GM21390 (cell line): Measurements from ENCODE around the gene GPS1.

Experiments used
- ATAC-seq: cut with Tn5 transposase; IDR thresholded peaks from one replicate; pipeline ENCODE4 v1.9.1; 2021; ENCODE audit not compliant: unreplicated experiment

The GPS1 gene

DNA sequence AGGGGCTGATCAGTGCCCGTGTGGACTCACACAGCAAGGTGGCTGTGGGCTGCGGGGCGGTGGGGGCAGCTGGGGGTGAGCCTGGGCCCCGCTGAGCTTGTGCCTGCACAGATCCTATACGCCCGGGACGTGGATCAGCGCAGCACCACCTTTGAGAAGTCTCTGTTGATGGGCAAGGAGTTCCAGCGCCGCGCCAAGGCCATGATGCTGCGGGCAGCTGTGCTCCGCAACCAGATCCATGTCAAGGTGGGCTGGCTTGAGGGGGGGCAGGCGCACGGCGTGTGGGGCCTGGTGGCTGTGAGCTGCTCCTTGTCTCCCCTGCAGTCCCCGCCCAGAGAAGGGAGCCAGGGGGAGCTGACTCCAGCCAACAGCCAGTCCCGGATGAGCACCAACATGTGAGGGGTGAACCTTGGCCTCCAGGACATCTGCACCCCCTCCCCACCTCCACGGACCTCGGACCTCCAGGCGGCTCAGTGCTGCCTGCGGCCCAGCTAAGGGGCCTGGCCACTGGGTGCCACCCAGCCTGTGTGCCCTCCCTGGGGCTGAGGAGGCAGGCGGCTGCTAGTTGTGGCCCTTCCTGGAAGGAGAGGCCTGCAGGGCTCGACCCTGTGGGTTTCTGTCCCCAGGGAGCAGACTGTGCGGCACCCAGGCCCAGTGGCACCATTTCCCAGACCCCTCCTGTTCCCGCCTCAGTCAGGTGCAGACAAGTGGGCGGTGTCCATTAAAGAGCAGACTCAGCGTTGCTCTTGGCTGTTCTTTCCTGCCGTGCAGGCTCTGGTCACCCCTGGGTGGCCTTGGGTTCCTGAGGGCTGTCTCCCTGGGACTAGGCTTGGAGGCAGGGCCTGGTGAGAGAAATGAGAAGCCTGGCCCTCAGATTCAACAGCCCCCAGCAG, 5.3 kb downstream of the GPS1 start:
- no peak for ATAC-seq

DNA sequence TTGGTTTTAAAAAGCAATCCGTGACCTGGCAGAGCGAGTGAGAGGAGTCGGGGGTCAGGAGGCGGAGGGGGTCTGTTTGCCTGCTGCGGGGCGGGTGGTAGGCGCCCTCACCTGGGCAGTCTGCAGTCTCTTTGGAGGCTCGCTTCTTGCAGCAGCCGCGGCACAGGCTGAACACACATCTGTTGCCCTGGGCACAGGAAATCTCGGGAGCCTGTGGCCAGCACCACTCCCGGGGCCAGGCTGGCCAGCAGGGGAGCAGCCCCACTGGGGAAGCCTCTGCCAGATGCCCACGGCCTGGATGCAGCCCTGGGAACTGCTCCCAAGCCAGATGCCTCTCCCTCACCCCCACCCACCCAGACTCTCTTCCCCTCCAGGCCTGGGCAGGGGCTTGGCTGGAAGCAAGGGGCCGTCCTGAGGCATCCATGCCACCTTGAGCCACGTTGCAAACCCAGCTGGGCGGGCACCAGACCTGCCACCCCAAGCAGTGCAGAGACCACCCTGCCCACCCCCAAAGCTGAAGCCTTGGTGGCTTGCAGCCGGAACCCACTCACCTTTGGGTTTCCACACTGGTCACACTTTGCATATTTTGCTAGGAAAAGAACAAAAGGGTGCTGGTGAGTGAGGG, 6.6 kb downstream of the GPS1 start:
- no peak for ATAC-seq

DNA sequence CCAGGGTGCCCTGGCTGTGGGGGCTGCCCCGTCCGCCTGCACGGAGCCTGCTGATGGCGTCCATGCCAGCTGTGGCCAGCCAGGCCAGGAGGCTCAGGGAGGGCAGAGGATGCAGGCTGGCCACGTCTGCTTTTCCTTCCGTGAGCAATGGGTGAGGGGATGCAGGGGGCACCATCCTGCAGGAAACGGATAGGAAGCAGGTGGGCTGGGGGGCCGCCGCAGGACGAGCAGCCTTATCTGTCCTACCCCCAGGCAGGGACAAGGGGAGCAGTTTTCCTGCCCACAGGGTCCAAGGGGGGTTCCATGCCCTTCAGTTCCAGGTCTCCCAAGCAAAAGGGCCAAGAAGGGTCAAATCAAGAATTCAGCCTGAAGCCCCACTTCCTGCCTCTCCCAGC, 7.2 kb downstream of the GPS1 start:
- no peak for ATAC-seq

DNA sequence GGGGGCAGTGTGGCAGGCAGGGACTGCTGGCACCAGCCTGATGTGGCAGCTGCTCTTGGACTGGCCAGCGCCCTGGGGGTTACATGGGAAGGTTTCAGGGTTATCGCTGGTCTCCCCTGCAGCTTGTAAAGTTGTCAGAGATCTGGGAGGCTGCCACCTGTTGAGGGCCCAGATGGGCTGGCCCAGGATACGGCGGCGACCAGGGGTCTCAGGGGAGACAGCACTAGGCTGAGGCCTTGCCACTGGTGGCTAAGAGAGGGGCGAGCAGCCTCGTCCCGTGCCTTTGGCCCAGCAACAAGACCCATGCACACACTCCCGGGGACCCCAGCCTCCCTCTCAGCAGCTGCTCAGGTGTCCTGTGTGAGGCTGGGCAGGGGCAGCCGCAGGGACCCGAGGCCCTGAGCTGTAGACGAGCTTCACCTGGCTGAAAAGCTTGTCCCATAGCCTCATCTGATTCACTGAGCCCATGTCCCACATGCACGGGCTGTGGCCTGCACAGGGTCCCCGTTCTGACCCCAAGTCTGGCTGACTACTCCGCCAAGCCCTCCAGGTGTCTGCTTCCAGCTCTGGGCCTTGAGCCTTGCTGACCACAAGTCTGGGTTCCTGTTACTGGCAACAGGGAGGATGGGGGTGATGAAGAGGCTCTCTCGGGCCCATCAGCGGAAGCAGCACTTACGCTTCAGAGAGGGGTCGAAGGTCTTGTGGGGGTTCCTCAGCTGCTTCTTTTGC, 7.7 kb downstream of the GPS1 start:
- no peak for ATAC-seq

DNA sequence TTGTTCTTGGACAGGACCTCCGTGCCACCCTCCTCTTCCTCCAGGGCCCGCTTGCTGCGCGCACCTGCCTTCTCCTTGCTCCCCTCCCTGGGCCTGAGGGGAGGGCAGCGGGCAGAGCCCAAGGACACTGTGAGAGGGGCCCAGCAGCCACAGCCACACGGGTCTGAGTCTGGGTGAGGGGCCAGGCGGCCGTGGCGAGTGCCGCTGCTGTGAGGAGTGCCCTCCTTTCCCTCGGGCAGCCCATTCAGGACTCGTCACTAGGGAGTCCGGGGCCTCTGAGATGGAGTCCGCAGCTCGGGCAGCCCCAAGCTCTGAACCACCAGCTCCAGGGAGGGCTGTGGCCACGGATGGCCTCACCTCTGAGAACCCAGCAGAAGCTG, 8.3 kb downstream of the GPS1 start:
- no peak for ATAC-seq

DNA sequence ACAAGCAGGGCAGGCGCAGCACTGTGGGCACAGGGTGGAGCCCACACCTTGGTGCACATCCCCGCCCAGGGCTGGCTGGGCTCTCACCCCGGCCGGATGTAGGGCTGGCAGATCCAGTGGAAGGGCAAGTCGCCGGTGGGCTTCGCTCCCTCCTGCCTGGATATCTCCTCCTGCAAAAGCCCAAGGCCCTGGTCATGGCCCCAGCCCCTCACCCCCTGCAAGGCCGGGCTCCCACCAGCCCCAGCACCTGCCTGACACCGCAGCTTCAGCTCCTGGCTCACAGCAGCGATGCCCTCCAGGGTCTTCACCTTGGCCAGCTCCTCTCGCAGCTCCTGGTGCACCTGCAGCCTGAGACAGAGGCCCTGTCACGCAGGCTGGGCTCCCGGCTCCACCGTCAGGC, 8.9 kb downstream of the GPS1 start:
- no peak for ATAC-seq

DNA sequence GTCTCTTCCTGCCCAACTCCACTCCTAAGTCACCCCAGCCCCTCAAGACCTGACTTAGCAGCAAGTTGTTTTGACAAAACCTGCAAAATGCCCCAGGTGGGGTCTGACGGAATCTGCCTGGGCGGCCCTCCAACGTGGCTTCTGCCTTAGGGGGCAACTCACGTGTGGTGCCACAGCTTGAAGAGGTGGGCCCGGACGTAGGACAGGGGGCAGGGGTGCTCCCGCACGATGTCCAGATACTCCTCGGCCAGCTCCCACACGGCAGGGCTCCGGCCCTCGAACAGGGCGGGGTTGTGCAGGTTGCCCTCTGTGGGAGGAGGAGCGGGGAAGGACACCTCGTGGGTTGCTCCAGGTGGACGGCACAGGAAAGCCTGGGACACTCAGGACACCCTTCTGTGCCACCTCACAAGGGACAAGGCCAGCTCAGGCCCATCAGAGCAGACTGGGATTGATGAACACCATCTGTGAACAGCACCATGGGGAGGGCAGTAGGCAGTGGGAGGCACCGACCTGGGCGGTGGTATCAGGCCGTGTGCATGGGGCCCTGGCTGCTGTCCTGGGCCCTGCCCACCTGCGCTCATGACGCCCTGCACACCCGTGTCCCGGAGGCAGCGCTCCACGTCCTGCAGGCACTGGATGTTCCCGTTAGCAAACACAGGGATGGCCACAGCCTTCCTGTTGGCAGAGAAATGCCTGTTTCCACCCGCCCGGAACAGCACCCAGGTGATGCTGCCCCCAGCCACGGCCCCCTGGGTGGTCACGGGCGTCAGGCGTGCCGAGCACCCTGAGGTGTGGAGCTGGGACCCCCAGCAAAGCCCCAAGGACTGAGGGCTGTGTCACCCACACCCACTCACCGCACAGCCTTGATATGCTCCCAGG, 9.6 kb downstream of the GPS1 start:
- ATAC-seq = no peak

DNA sequence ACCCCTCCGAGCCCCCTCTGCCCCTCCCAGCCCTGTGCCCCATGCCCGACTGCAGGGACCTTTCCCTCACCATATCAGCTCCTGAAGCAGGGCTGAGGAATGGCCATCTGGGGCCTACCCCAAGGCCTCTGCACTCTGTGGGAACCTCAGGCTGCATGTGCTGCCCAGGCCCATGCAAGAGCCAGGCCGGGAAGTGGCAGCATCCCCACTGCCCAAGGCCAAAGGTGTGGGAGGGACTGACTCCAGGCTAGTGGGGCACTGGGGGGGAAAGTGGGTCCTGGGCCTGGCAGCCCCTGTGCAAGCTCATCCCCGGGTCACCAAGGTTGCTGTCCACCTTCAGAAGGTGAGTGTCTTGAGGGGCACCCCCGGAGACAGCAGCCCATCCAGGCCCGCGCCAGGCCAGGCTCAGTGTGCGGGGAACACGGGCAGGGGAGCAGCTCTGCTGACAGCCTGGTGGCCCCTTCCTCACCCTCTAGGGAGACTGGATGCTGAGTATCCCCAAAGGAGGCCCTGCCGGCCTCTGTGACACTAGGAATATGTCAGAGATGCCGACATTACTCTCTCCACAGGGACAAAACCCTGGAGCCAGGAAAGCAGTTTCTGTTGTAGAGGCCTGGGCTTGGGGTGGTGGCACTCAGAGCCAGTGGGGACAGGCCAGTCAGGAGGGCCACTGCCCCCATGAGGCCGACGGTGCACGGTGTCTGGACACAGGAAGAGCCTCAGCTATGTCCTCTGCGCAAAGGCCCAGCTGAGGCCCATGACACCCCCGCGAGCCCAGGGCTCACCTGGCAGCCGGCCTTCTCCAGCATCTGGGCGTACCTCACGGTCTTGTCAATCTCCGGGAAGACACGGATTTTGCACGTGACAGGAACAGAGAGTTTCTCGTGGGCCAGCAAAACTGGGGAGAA, 10.6 kb downstream of the GPS1 start:
- no peak for ATAC-seq

DNA sequence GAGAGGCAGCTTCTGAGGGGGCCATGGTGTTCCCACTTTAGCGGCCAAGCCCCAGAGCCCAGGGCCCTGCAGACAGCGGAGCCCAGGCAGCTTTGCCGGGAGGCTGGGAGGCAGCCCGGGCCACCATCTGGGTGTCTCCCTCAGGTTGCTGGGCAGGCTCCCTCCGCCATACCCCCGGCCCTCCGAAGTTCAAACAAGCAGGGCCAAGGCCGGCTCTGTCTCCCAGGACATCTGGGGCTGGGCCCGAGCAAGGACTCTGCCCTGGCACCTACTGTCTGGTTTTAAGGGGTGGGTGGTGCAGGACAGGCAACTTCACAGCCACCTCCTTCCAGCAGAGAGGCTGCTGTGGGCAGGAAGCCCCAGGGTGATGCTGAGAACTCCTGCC, 11.3 kb downstream of the GPS1 start:
- ATAC-seq = no peak

DNA sequence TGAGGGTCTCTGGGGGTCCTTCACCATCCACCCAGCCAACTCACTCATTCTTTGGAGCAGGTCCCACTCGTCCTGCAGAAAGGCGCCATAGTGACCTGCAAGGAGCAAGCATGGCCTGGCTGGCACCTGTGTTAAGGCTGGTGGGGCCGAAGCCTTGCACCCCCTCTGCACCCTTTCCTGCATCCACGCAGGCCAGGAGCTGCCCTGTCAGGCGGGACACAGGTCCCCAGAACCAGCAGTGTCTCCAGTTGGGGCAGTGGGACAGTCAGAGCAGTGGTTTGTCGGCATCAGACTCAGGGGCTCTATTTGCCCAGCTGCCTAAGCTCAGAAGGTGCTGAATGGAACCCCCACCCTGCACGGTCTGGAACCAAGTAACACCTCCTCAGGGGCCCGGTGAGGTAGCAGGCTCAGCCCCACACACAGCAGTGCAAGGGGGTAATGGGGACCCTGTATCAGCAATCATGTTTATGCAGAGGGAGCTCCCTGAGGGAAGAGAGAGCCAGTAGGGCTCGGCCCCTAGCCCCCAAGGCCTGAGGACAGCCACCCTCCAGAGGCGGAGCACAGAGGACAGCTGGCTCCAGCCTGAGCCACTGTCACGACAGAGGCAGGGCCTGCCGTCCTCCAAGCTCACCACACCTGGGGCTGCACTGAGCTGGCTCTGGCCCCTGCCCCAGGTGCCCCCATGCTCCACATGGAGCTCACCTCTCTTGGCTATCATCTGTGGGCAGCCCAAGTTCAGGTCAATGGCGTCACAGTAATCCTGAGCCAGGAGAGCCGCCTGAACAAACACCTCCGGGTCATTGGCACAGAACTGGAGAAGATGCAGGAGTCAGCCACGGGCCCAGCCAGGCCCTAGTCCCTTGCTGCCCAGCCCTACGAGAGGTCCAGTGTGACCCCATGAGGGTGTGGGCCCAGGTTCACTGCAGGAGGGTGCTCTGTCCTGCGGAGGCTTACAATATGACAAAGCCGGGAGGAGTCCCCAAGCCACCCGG, 12.0 kb downstream of the GPS1 start:
- no peak for ATAC-seq

DNA sequence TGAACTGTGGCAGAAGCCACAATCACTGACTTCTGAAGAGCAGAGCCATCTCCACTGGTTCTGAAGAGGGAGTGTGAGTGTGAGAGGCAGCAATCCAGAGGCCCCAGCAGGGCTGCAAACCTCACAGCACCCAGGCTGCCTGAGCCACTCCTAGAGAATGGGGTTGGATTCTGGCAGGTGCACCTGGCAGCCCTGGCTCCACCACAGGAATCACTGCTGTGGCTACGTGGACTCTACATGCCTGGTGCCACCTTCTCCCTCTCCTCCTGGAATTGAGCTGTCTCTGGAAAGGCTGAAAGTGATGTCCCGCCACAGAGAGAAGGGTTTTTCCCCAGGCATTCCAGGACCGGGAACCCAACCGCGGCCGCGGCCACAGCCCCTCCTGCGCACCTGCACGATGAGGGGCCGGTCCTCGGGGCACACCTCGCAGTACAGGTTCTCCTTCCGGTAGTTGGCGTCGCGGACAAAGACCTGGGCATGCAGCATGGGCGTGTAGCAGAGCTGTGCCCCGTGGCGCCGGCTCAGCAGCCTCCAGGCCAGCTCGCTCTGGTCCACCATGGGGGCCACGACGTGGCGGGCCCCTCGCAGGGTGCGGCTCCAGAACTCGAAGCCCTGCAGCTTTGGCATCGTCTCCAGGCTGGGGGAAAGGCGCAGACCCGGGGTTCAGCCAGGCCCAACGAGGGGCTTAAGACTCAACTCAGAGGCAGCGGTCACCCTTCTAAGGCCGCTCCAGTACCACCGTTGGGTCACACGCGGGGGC, 12.9 kb downstream of the GPS1 start:
- ATAC-seq = no peak

DNA sequence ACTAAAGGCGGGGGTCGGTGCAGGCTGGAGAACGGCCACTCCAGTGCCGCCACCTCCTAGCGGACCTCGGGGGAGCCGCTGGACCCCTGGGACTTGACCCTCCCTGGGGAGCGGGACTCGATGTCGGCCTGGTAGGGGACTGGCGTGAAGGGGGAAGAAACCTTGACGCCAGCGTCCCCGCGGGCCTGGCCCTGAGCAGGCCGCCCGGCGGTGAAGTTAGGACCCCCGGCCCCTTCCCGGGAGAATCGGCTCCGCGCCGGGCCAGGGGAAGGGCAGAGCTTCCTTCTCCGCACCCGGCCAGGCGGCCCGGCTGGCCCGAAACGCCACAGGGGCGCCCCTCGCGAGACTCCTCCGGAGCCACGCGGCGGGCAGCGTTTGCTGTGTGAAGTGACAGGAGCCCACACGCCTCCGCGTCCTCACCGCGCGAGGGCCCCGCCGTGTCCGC, 13.5 kb downstream of the GPS1 start:
- no peak for ATAC-seq

DNA sequence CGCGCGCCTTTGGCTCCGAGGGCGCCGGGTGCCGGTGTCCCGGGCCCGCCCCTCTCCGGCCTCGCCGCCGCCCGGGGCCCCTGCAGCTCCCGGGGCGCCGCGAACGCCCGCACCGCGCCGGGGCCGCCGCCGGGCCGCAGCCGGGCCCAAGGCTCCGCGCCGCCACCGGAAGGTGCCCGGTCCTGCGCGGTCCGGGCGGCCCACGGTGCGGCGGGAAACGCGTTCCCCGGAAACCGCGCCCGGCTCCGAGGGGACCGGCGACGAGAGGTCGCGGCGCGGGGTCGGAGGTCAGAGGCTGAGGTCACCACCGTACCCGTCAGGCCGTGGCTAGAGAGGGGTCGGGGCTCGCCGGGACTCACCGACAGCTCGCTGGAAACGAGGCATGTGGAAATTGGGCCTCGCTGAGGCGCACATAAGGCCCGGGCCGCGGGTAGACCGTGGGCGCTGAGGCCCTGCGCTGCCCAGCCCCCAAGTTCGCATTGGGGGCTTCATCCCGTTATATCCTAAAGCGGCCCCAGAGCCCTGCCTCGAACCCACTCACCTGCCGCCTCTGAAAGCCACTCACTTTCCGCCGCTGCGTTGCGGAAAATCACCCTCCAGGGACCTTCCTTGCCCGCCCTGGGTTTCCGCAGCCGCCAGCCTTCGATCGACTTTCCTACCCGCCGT, 14.1 kb downstream of the GPS1 start, which contains the start of gene DUS1L:
Gene DUS1L (minus strand): TSS at position 167 of the 666 bp plus-strand sequence. CDS start 745 bp downstream, outside the sequence.
- no peak for ATAC-seq

DNA sequence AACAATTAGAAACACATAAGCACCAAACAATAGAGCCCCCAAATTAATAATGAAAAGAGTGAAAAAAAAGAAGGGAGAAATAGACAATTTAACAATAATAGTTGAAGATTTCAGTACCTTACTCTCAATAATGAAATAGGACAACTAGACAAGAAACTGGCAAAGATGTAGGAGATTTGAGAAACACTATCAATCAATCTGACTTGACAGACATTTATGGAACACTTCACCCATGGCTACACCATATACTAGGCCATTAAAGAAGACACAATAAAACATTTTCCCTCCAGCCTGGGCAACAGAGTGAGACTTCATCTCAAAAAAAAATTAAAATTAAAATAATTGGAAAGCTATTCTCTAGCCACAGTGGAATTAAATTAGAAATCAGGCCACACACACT, 18.9 kb downstream of the GPS1 start:
- ATAC-seq = no peak

DNA sequence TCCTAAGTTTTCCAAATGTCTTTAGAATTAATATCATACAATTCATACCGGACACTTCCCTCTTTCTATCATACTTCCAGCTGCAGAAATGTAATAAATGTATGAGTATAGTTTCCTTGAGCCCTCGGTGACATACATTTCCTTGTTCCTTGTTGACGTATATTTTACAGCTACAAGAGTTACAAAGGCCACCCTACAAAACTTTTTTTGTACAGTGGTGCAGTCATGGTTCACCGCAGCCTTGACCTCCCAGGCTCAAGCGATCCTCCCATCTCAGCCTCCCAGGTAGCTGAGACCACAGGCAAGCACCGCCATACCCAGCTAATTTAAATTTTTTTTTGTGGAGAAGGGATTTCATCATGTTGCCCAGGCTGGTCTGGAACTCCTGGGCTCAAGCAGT, 21.1 kb downstream of the GPS1 start:
- ATAC-seq = no peak

DNA sequence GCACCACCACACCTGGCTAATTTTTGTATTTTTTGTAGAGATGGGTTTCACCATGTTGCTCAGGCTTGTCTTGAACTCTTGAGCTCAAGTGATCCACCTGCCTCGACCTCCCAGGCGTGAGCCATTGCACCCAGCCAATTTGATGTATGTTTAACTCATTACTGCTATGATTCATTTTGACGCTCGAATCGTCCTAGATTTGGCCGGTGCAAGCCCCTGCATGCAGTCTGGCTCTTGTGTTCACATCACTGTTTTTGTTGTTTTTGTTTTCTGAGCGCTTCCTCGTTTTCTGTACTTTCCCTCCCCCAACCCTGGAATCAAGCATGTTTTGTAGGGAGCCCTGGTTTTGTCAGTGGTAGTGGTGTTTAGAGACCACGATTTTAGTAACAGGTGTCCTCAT, 21.7 kb downstream of the GPS1 start:
- ATAC-seq = no peak

DNA sequence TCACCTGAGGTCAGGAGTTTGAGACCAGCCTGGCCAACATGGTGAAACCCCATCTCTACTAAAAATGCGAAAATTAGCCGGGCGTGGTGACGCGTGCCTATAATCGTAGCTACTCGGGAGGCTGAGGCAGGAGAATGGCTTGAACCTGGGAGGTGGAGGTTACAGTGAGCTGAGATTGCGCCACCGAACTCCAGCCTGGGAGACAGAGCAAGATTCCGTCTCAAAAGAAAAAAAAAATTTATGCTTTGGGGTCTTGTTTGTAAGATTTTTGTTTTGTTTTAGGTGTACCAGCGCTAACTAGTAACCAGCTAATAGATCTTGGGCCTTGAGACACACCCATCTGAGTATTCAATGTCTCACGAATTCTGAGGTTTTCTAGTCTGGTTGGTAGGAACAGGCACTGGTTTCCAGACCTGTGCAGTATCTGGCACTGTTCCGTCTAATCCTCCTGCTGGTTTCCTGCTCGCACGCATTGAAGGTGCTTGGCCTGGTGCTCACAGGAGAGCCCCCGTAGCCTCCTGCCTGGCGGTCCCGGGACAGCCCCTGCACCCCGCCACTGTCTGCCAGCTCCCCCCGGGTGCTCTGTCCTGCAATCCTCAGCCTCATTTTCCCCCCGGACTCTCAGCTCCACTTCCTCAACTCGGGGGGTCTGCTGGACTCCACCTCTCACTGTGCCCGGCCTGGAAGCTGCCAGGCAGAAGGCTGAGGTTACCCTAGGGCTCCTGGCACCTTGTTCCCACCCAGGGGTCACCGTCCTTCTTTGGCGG, 24.5 kb downstream of the GPS1 start:
- ATAC-seq = no peak
